ENCODE data around the gene SH3BGR.
"Not testable (repeated sequence)": the region's sequence is repeated elsewhere in the genome, so short reads cannot be mapped to it uniquely, and the experiment has no call there.

Gene SH3BGR

DNA sequence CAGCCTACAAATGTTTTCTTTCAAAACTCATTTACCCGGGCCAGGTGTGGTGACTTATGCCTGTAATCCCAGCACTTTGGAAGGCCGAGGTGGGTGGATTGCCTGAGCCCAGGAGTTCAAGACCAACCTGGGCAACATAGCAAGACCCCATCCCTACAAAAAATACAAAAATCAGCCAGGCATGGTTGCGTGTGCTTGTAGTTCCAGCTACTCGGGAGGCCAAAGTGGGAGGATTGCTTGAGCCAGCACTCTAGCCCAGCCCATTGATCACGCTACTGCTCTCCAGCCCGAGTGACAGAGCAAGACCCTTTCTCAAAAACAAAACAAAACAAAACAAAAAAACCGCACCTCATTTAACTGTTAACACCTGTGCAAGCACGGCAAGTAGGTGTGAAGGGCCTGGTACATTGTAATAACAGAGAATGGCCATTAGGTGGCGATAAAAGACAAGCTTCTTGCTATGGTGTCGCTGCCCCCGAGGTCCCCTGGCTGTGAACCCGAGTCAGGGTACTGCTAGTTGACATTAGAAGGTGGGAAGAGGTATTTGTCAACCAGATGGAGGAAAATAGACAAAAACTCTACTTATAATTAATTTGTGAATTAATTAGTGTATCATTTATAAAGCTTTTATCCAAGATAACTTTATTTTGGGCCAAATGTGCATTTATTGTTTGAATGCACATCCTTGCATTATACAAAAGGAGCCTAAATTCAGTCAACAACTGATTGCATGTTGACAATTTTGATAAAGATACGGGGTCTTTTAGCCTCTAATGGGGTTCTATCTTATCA, 66.5 kb downstream of the SH3BGR start:
- DNase-seq = peak; percentile 93

DNA sequence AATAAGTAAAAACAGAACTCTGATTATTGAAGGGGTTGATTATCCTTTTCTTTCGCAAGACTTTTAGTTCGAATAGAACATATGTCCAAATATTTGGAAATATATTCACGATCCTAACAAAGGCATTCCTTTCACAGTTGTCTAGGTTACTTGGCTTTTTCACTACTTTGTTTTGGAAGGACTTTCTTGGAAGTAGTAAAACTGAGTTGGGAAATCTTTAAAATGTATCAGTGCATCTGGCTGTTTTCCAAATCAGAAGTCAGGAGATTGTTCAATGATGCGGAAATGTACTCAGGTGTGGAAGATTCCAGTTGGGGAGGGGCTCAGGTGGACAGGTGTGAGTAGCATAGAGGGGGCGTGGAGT, 67.1 kb downstream of the SH3BGR start:
- DNase-seq = peak; percentile 20

DNA sequence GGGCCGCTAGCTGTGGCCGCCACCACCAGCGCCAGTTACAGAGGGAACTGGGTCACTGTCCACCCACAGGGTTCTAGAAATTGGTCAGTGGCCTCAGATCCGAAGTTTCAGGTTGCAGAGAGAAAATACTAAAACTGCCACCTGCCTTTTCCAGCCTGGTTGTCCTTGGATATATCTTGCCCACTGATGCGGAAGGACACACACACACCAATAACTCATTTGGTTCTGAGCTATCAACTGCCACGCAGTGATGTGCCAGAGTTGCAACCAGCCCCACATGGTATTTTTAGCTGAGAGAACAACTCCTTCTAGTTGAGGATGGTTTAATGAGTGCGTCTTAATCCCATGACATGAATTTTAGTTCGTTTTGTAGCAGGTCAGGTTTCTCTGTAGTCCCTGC, 68.1 kb downstream of the SH3BGR start:
- no peak for DNase-seq

DNA sequence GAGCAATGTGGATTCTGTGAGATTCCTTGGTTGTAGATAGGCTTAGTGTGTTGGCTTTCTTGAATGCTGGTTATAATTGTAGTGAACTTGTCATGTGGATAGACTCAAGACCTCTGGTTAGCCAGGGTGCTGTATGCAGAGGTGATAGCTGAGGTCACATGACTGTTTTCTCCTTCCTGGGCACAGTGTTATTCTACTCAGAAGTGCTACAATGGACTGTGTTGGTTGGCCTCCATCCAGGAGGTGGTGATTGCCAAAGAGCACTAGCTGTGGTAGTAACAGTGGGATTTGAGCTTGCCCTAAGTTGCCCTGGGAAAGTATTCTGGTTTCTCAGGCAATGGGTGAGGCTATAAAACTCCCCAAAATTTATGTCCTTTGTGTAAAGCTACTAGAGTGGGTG, 71.6 kb downstream of the SH3BGR start:
- peak; percentile 68 for DNase-seq

DNA sequence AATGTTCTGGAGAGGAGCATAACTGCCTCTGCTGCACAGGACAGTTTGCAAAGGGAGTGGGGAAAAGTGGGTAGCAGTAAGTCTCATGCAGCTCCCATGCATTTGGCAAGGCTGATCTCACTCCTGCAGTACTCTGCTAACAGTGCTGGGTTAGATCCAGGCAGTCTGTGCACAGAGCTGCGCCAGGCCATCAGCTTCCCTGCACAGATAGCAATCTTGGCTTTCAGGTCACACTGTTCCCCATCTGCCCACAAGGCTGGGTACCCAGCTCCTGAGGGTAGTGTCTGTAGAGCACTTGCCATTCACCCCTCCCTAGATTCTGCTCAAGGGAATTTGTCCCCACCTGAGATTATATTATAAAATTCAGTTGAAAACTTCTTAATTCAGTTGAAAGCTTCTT, 72.1 kb downstream of the SH3BGR start:
- no peak for DNase-seq

DNA sequence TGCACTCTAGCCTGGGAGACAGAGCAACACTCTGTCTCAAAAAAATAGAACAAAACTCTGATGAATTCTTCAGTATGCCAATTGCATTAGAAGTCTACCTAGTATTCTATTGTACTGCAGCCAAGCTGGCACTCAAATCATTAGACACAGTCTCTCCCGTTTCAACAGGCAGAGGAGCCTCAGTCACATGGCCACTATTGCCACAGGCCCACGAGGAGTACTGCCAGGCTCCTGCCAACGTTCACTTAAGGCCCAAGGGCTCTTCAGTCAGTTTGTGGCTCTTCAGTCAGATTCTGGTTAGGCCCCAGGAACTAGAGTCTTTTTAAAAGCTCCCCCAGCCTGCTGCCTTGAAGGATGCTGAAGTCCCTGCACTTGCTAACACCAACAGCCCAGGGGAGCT, 73.4 kb downstream of the SH3BGR start:
- DNase-seq = peak; percentile 77

DNA sequence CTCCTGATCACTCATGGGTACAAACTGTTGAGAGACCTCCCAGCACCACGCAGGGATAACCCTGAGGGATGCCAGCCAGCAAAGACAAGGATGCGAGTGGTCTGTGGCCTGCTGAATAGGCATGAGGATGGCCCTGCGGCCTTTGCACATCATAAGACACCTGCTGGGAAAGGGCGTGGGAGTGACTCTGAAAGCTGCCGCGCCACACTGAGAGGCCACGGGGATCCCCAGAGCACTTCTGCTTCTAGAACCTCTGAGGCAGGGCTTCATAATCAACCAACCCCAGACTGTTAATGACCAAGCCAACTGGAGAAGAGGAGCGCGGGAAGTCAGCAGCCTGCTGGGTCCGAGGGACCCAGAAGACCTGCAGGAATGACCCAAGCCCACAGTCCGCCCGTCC, 73.8 kb downstream of the SH3BGR start:
- no peak for DNase-seq

DNA sequence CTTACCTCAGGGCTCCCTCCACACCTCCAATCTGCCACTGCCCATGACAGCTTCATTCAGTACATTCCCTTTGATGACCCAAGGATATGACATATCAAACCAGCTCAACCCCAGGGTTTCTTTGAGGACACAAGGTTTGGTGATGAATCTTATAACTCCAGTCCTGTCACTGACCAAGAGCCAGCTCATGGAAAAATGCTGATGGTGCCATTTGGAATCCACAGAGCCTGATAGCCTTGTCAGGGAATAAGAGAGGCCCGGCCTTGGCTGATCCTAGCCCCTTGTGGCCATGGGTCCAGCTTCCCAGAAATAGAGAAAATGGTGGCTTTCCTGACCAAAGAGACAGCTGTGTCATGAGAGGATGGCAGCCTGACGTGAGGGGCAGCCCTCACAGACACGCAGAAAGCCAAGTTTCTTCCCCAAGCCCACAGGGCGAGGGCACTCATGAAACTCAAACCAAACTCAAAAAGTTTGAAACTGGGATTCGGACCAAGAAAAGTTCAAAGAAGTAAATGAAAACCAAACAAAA, 75.4 kb downstream of the SH3BGR start:
- DNase-seq = no peak

DNA sequence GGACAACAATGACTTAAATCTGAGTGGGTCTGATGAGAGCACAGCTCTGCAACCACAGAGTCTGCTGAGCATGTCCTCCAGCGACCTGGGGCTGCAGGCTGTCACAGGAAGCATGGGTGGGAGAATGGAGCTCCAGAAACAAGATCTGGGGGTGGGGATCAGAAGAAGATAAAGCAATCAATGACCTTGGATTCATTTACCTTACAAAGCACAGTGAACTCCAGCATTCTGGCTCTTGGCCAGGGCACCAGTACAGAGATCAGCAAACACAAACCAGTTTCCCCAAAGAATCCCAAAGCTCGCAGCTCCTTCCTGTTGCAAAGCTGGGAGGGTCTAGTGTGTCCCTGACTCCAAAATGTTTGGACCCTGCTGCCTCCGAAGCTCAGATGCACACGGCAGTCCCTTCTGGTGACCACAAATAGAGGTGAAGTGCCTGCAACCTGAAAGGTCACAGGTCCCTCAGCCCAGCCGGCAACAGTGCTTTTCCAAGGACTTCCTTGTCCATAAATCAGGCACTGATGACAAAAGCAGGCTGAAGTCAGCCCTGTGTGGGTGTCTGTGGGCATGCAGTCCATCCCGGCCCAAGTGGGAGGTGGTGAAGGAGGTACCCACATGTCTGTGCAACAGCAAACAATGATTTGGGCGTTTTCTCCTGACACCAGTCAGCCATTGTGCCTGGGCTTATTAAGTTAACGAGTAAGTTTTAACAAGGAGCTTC, 76.1 kb downstream of the SH3BGR start:
- DNase-seq = peak; percentile 86

DNA sequence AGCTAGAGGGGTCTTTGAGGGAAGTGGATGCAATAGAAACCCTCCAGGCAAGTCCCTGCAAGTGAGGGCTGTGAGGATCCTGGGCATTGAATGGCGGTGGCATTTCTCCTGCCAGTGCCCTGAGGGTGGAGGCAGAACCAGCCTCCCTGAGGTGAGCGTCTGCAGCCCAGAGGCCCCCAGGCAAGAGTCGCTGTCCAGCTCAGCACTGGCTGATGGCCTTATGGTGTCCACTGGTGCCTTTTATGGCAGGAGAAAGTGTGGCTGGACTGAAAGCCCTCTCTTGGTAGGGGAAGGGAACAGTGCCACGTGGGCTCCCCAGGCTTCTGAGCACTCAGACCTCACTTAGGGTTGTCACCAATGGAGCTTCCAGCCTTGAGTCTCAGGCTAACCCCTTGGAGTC, 77.3 kb downstream of the SH3BGR start:
- DNase-seq = no peak

DNA sequence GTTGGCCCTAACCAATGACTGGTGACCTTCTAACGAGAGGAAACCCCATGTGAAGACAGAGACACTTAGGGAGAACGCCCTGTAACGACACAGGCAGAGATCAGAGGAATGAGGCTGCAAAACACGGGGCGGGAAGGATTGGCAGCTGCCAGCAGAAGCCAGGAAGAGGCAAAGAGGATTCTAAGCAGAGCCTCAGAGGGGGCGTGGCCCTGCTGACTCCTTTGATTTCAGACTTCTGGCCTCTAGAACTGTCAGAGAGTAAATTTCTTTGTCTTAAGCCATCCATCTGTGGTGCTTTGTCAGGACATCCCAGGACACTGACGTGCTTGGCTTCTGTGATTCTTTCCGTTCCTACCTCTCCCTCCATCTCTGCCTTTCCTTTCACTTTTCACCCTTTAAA, 79.3 kb downstream of the SH3BGR start:
- DNase-seq = peak; percentile 24

DNA sequence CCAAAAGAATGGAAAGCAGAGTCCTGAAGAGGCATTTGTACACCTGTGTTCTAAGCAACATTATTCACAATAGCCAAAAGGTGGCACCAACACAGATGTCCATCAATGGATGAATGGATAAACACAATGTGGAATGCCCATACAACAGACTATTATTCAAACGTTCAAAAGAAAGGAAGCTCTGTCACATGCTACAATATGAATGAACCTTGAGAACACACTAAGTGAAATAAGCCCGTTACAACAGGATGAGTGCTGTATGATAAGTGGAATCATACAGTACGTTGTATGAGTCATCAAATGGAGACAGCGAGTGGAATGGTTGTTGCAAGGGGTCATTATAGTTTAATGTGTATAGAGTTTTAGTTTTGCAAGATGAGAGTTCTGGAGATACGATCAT, 80.1 kb downstream of the SH3BGR start:
- DNase-seq = peak; percentile 85

DNA sequence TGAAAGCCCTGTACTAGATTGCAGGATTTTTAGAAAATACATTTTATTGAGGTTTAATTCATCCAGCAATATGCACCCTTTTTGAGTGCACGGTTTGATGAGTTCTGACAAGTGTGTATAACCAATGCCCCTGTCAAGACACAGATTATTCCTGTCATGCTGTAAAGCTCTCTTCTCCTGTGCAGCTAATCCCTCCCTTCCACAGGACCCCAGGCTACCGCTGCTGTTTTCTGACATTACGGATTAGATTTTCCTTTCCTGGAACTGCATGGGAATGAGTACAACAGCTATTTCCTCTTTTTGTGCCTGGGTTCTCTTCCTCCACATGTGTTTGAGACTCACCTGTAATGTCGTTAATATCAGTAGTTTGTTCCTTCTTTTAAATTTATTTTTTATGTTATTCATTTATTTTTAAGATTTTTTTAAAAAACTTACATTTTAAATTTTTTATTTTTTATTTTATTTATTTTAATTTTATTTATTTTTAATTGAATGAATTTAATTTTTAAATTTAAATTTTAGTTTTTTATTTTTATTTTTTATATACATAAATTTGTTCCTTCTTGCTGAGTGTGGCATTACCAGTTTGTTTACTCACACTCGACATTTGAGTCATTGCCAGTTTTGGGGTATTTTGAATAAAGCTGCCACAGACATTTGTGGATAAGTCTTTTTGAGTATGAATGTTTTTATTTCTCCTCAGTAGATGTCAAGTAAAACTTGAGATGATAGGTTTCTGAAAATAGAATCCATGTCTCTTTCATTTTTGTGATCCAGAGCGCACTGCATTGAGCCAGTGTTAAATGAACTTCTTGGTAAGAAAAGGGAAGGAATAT, 82.0 kb downstream of the SH3BGR start:
- DNase-seq = peak; percentile 54

DNA sequence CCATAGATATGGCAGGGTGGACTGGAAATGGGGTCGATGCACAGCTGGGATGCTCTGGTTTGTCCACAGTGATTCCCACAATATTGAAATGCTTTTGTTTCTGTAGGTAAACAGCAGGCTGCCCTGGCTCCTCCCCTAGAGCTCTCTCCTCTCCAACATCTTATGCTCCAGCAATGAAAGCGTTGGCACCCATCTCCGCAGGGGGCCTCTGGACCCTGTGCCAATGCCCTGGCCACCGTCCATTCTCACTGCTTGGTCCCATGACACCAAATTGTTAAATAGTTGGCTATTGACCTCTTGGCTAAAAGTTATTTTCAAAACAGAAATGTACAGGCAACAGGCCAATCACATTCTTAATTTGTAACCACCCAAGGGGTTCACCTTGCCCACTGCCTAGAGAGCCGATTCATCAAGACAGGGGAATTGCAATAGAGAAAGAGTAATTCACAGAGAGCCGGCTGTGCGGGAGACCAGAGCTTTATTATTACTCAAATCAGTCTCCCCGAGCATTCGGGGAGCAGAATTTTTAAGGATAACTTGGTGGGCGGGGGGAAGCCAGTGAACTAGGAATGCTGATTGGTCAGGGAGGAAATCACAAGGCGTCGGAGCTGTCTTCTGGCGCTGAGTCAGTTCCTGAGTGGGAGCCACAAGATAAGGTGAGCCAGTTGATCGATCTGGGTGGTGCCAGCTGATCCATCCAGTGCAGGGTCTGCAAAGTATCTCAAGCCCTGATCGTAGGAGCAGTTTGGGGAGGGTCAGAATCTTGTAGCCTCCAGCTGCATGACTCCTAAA, 84.1 kb downstream of the SH3BGR start:
- DNase-seq = no peak

DNA sequence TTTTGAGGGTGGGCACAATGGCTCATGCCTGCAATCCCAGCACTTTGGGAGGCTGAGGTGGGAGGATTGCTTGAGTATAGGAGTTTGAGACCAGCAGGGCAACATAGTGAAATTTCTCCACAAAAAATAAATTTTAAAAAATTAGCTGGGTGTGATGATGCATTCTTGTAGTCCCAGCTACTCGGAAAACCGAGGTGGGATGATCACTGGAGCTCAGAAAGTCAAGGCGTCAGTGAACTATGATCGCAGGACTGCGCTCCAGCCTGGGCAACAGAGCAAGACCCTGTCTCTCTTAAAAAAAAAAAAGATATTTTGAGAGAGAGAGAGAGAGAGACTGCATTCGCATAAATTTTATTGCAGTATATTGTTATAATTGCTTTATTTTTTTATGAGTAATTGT, 85.1 kb downstream of the SH3BGR start:
- DNase-seq = no peak

DNA sequence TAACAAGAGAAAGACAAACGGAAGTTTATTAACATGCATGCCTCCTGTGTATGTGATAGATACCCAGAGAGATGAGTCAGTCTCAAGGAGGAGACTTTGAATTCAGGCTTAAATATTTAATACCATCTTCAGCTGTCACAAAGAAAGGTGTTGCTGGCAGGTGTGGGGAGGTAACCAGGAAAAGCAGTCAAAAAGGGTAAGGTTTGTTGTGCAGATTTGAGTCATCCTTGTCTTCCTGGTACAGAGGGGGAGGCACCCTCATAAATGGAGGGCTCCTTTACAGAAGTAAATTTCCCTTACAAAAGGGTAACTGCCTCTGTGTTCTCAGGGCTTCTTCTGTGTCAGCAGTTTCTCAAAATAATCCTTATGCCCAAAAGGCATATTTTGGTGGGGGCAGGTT, 85.8 kb downstream of the SH3BGR start:
- DNase-seq = no peak

DNA sequence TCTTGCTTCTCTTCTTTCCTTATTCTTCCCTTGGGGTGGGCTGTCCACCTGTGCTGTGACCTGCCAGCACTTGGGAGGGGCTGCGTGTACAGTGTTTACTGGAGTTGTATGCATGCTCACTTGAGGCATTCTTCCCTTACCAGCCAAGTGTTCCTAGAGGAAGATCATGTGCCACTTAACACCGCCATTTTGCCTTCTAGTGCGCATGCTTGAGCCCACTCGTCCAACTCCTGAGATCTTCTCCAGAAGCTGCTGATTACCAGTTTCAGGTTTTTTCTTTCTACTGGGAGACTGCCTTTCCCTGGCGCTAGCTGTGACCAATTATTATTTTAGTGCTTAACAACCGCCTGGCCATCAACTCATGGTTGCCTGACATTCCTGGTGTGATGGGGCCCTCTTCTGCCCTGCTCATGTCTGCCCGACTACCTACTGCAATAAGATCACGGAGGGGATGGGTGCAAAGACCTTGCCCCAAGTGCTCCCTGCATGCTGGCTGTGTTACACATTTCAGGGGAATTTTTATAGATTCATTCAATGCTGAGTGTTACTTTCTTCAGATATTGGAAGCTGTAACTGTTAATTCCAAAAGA, 86.8 kb downstream of the SH3BGR start:
- no peak for DNase-seq

DNA sequence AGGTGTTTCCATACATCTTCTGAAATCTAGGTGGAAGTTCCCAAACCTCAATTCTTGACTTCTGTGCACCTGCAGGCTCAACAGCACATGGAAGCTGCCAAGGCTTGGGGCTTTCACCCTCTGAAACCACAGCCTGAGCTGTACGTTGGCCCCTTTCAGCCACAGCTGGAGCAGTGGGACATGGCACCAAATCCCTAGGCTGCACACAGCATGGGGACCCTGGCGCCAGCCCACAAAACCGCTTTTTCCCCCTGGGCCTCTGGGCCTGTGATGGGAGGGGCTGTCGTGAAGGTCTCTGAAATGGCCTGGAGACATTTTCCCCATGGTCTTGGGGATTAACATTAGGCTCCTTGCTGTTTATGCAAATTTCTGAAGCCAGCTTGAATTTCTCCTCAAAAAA, 88.6 kb downstream of the SH3BGR start:
- DNase-seq = not testable (repeated sequence)

DNA sequence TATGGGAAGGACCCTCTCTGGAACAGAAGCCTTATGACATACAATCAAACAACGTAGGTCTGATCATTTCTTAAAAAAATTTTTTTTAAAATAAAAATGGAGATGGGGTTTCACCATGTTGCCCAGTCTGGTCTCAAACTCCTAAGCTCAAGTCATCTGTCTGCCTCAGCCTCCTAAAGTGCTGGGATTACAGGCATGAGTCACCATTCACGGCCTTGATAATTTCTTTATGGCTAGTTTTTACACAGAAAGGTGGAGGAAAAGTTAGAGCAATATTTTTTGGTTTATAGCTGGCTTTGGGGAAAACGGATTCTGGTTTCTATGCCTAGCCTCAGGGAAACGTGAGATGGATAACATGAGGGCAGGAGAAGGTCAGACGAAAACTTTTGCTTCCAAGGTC, 91.0 kb downstream of the SH3BGR start:
- DNase-seq = no peak

DNA sequence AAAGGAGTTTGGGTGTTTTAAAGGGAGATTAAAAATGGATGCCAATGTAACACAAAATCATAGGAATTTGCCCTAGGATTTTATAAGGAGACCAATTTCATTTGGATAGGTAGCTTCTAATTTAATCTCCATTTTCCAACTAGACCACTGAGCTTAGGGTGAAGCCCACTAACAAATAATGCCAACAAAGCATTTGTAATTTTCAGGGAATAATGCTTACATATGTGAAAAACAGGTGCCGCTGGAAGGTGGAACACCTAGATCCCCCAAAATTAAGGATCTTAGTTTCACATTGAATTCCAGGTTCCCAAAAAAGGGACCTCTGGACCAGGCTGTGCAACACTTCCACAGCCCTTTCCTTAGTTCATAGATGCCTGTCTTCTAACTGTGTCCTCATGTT, 94.8 kb downstream of the SH3BGR start:
- no peak for DNase-seq

DNA sequence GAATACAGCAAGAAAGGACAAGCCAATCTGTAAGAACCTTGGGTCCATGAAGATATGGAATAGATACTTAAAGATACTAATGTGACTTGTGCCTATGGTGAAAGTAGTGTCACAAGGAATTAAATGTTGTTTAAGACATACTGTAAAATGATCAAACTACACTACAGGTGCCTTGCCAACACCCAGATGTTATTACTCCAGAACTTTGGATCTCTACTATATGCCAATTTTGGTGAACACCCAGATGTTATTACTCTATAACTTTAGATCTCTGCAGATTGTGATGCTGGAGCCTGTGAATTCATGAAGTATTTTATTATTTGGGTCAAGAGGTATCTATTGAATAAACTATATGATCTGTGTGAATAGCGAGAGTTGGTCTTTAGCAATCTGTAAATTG, 101.1 kb downstream of the SH3BGR start:
- DNase-seq = no peak

DNA sequence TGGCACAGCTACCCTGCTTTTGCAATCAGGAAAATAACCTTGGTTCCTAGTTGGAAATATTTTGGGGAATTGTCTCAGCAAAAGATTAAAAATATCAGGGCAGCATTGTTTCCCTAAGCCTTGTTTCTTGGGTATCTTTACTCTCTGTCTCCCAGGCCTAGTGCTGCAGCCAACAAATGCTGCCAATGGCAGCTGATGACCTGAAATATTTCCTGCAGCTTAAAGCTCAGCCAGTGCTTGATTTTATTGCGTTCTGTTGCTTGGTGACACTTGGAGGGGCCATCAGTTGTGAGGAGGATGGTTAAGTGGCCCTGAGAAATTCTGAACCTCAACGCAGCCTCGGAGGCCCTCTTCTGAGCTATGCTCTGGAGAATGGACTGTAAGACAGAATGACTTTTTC, 101.6 kb downstream of the SH3BGR start:
- no peak for DNase-seq

Data from NCI-H345 (cell line).